GM12878 (cell line): ENCODE data around the gene CARD11.

Experiments
- EZH2 ChIP-seq: IDR thresholded peaks from 2 replicates; pipeline ENCODE4 v1.6.1; 2012; ENCODE audit warnings: low read depth, mild to moderate bottlenecking, control low read depth, inconsistent platforms, low read length, borderline replicate concordance; ENCODE audit not compliant: control insufficient read depth
- PBX3 ChIP-seq: IDR thresholded peaks from 2 replicates; pipeline ENCODE4 v1.6.1; 2011; ENCODE audit warnings: mild to moderate bottlenecking, low read depth, low read length, moderate library complexity; ENCODE audit not compliant: insufficient replicate concordance
- POLR2A ChIP-seq: IDR thresholded peaks from 2 replicates; pipeline ENCODE4 v1.6.1; 2011; ENCODE audit warnings: low read depth, mild to moderate bottlenecking, low read length
- POLR2AphosphoS5 ChIP-seq: IDR thresholded peaks from 2 replicates; pipeline ENCODE4 v1.6.1; 2011; ENCODE audit warnings: mild to moderate bottlenecking, low read length, inconsistent platforms
- REST ChIP-seq: IDR thresholded peaks from 2 replicates; pipeline ENCODE4 v1.6.1; 2012; ENCODE audit warnings: mild to moderate bottlenecking, low read depth, low read length
- SIX5 ChIP-seq: IDR thresholded peaks from 2 replicates; pipeline ENCODE4 v1.6.1; 2011; ENCODE audit warnings: mild to moderate bottlenecking, low read depth, low read length, moderate library complexity; ENCODE audit not compliant: severe bottlenecking

- TF ChIP-seq POLR2AphosphoS5, result no peak
- no peak for TF ChIP-seq POLR2A
- TF ChIP-seq EZH2, result no peak
- TF ChIP-seq REST, result no peak
- no peak for TF ChIP-seq SIX5
- no peak for TF ChIP-seq PBX3
These were observed 183.0 kb downstream of the CARD11 start for GRCh38 chr7:2860627-2861133.
